NCI-H446 treated with DMSO at 0.1 percent for 48 hours (cell line): ENCODE measurements around the gene CEP89.
"Not testable (repeated sequence)": the region's sequence is repeated elsewhere in the genome, so short reads cannot be mapped to it uniquely, and the experiment has no call there.

Experiments used
- DNase-seq: peaks from one replicate; lab custom pipeline; 2025; lab: John Stamatoyannopoulos, UW

The CEP89 gene

DNA sequence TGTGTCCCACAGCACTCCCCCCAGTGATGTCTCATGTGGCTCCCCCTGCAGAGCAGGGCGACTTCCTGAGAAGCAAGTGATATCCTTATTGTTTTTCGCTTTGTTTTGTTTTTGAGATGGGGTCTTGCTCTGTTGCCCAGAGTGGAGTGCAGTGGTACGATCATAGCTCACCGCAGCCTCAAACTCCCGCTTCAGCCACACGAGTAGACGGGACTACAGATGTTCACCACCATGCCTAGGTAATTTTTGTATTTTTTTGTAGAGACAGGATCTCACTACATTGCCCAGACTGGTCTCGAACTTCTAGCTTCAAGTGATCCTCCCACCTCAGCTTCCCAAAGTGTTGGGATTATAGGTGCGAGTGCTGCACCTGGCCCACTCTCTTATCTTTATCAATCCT is 5.0 kb downstream of the CEP89 start:
- no peak for DNase-seq

DNA sequence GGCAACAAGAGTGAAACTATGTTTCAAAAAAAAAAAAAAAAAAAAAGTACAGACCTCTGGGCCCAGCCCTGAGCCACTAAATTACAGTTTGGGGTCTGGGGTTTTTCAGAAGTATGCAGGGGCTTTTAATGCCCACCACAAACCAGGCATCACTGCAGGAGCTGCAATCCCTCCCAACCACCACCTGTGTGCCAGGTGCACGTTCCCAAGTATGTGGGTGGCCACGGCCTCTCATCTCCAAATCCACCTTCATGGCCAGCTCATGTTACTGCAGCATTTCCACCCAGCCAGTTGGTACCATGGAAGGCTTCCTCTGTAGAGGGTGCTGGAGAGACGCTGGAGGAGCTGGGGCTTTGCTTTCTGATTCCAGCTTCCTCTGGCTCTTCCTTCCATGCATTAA is 26.5 kb downstream of the CEP89 start:
- no peak for DNase-seq

GRCh38 chr19:32941273-32941672 is 30.5 kb downstream of the CEP89 start:
- not testable (repeated sequence) for DNase-seq

- DNase-seq = no peak
Observed at GRCh38 chr19:32936065-32936464, 35.7 kb downstream of the CEP89 start.

DNA sequence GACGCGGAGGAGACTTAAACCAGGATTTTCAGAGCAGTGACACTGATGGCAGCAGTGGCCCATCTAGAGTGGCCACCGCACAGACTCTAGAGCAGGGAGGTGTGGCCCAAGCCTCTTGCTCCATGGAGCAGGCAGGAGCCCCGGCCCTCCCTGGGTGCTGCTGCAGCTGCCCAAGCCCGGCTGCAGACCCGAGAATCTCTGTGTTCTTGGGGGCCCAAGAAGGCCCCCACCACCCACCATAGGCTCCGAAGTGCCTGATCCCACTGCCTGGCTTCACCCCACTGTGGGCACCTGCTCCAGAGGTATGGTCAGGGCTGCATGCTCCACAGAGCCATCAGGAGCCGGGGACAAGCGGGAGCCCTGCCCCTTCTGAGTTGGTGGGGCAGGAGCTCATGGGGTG is 36.1 kb downstream of the CEP89 start:
- no peak for DNase-seq

- no peak for DNase-seq
Observed at GRCh38 chr19:32933571-32933970, 38.2 kb downstream of the CEP89 start.

- no peak for DNase-seq
Observed at GRCh38 chr19:32930567-32930966, 41.2 kb downstream of the CEP89 start.

DNA sequence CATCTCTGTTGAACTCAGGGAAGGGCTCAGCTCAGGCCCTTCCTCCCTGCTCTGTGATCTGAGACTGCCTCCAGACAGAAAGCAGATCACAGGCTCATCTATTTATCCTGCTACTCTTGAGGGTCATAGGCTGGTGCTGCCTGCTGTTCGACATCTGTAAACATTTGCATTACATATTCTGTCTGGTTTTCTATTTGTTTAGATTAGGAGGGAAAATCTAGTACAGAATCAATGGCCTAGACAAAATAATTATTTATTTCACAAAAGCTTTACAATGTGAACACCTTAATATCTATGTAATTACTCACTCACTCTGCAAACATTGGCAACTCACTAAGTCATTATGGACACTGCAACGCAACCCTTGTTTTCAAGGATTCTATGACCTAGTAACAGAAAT is 43.0 kb downstream of the CEP89 start:
- no peak for DNase-seq

GRCh38 chr19:32924200-32924599 is 47.6 kb downstream of the CEP89 start:
- no peak for DNase-seq

DNA sequence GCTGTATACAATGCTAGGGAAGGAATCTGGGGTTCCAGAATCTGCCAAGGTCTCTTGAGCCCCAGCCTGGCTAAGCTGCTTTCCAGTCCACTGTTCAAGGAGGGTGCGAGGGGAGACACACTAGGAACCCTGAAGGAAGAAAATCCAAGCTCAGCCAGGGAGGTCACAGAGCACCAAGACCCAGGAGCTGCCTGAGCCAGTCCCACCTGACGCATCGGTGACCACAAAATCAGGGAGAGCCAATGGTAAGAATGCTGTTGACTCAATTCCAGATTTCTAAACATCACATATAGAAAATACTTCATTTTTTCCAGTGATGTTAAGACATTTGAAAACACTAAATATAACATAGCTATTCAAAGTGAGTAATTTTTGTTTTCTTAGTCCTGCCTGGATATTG is 50.1 kb downstream of the CEP89 start:
- no peak for DNase-seq

GRCh38 chr19:32919365-32919764 is 52.4 kb downstream of the CEP89 start:
- DNase-seq = no peak

- DNase-seq = no peak
Observed at GRCh38 chr19:32917616-32917996, 54.2 kb downstream of the CEP89 start.

- DNase-seq = no peak
Observed at GRCh38 chr19:32916969-32917615, 54.7 kb downstream of the CEP89 start.

- DNase-seq = peak; percentile 65
Observed at GRCh38 chr19:32914879-32915660, 56.7 kb downstream of the CEP89 start.

DNA sequence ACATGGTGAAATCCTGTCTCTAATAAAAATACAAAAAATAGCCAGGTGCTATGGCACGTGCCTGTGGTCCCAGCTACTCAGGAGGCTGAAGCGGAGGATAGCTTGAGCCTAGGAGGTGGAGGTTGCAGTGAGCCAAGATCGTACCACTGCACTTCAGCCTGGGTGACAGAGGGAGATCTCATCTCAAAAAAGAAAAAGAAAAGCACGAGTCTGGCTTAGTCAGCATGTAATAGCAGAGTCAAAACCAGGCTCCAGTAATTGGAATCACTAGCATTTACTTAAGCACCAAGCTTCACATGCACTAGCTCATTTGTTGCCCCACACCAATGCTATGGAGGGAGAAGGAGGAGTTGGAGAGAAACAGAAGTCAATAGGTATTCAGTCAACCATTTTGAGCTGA is 60.3 kb downstream of the CEP89 start:
- DNase-seq = no peak

- DNase-seq = no peak
Observed at GRCh38 chr19:32910874-32911273, 60.9 kb downstream of the CEP89 start.

DNA sequence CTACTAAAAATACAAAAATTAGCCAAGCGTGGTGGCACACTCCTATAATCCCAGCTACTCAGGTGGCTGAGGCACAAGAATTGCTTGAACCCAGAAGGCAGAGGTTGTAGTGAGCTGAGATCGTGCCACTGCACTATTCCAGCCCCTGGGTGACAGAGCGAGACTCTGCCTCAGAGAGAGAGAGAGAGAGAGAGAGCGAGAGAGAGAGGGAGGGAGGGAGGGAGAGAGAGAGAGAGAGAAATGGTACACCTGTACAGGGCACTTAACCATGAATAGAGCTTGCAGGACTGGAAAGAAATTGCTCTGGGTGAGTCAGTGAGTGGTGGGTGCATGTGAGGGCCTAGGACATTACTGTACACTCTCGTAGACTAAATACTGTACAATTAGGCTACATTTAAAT is 61.7 kb downstream of the CEP89 start:
- no peak for DNase-seq

- no peak for DNase-seq
Observed at GRCh38 chr19:32909257-32909656, 62.5 kb downstream of the CEP89 start.

DNA sequence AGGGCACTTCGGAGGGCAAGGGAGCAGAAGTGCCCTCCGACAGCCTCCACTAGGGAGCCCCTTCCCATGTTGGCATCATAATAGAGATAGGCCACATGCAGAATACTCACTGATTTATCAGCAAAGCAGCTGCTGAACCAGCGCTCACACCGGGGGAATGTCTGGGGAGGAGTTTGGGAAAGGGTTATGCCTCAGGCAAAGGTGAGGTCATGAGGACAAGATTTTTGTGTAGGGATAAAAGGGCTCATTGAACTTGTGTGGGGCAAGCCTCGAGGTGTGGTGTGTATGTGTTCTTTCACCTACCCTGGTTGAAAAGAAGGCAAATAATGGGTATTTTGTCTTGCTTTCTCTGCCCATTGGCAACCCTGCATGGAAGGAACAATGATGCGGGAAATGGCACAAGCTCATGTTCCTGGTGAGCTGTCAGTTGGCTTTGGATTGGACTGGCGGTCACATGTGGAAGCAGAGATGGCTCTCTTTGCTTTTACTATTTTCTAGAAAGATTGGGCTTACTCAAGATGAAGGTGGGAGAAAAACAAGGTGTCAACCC is 63.0 kb downstream of the CEP89 start:
- no peak for DNase-seq

- DNase-seq = no peak
Observed at GRCh38 chr19:32902448-32902847, 69.3 kb downstream of the CEP89 start.

- DNase-seq = no peak
Observed at GRCh38 chr19:32901504-32902161, 70.1 kb downstream of the CEP89 start.

DNA sequence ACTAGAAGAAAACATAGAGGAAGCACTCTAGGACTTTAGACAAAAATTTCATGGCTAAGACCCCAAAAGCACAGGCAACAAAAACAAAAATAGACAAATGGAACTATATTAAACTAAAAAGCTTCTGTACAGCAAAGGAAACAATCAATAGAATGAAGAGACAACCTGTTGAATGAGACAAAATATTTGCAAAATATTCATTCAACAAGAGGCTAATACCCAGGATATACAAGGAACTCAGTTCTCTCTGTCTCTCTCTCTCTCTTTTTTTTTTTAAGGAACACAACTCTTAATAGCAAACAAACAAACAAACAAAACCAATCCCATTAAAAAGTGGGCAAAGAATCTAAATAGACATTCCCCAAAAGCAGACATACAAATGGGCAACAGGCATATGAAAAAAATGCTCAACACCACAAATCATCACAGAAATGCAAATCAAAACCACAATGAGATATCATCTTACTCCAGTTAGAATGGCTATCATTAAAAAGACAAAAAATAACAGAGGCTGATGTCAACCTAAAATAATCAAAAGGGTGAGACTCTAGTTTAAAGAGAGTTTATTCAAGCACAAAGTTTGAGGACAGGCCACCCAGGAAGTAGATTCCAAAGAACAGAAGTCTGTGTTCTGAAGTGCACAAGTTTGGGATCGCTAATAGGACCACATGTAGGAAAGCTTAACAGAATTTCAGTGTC is 75.1 kb downstream of the CEP89 start:
- DNase-seq = no peak
